BLaER1 treated with 17β-estradiol and CSF1 and Interleukin-3, amounts not matched to agents 10 nM and 100 nM (cell line): ENCODE results near the gene RPA4.

Source experiments
- H3K27ac ChIP-seq, 11 experiments: shearing (Covaris generic); formaldehyde crosslinking; 2 replicates each; pipeline ENCODE4 v1.8.1; 2022
- H3K27me3 ChIP-seq, 11 experiments: shearing (Covaris generic); formaldehyde crosslinking; 2 replicates each; pipeline ENCODE4 v1.8.1; 2022
- H3K36me3 ChIP-seq, 11 experiments: shearing (Covaris generic); formaldehyde crosslinking; 2 replicates each; pipeline ENCODE4 v1.8.1; 2022
- H3K4me1 ChIP-seq, 10 experiments: shearing (Covaris generic); formaldehyde crosslinking; 2 replicates each; pipeline ENCODE4 v1.8.1; 2022
- H3K4me2 ChIP-seq, 11 experiments: shearing (Covaris generic); formaldehyde crosslinking; 2 replicates each; pipeline ENCODE4 v1.8.1; 2022
- H3K4me3 ChIP-seq, 10 experiments: shearing (Covaris generic); formaldehyde crosslinking; 2 replicates each; pipeline ENCODE4 v1.8.1; 2022
- H3K9ac ChIP-seq, 11 experiments: shearing (Covaris generic); formaldehyde crosslinking; 2 replicates each; pipeline ENCODE4 v1.8.1; 2022
- H3K9me3 ChIP-seq, 11 experiments: shearing (Covaris generic); formaldehyde crosslinking; replicated peaks in 1 of 11; 2 replicates each; pipeline ENCODE4 v1.8.1; 2022
- H4K20me1 ChIP-seq, 11 experiments: shearing (Covaris generic); formaldehyde crosslinking; 2 replicates each; pipeline ENCODE4 v1.8.1; 2022
- Cebpa-rat ChIP-seq, 11 experiments: shearing (Covaris generic); IDR thresholded peaks; 2 replicates each; pipeline ENCODE4 v1.8.1; 2022

RPA4 gene

DNA sequence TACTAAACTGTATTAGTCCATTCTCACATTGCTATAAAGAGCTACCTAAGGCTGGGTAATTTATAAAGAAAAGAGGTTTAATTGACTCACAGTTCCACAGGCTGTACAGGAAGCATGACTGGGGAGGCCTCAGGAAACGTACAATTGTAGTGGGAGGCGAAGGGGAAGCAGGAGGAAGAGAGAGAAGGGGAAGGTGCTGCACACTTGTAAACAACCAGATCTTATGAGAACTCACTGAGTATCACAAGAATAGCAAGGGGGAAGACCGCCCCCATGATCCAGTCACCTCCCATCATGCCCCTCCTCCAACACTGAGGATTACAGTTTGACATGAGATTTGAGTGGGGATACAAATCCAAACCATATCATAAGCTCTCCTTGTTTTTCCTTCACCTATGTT is 40.9 kb downstream of the RPA4 start:
- TF ChIP-seq Cebpa-rat (IDR thresholded peaks at IDR 0.05): no peak
- Histone ChIP-seq H3K9ac (no peak overlapping the region), H3K4me3 (no peak overlapping the region), H3K36me3 (peaks cover 0 to 9% (median 0%) of the 10 kb centered on the region in 11 experiments; a peak in 2 of 22 replicates), H3K27me3 (peaks cover 76 to 98% (median 81%) of the 10 kb centered on the region in 11 experiments), H3K27ac (0 out of 22 replicates have a peak overlapping the region, but pooled peaks of 2 of the 11 experiments have one; percentile 4 to 24), H3K4me1 (peaks cover 0 to 14% (median 4%) of the 10 kb centered on the region in 10 experiments; a peak in 6 of 20 replicates), H3K4me2 (peak overlapping the region in 6 of 11 experiments; percentile 6 to 39 (median 16); a peak in 7 of 22 replicates), H4K20me1 (peaks cover 0 to 9% (median 0%) of the 10 kb centered on the region in 11 experiments; a peak in 1 of 22 replicates), H3K9me3 (0 out of 22 replicates have a peak, but pooled peaks cover 0 to 3% (median 0%) of the 10 kb centered on the region in 11 experiments)

DNA sequence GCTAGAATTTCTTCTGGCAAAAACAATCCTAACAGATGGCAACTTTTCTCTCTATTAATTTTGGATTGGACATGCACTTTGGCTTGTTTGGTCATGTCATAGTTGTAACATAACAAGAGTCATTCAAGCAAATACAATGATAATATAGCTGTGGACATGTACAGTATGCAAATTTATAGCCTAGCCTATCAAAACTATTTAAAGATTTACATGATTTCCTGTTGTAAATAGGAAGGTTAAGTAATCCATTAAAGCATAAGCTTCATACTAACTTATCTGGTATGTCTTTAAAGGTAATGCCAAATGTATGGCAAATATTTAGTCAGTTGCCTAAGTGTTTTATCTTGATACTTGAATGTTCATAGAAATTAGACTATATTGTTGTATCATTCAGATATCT is 45.3 kb downstream of the RPA4 start:
- Histone ChIP-seq H3K4me2 (no peak overlapping the region), H3K9ac (no peak overlapping the region), H3K4me1 (peaks cover 0 to 9% (median 4%) of the 10 kb centered on the region in 10 experiments; a peak in 6 of 20 replicates), H3K9me3 (0 out of 22 replicates have a peak, but pooled peaks cover 0 to 3% (median 0%) of the 10 kb centered on the region in 11 experiments), H3K27me3 (peaks cover 64 to 96% (median 82%) of the 10 kb centered on the region in 11 experiments), H3K27ac (no peak overlapping the region), H4K20me1 (no peaks in the 10 kb centered on the region; a peak in 2 of 22 replicates), H3K36me3 (peaks cover 0 to 5% (median 0%) of the 10 kb centered on the region in 11 experiments; a peak in 1 of 22 replicates), H3K4me3 (no peak overlapping the region)
- TF ChIP-seq Cebpa-rat (IDR thresholded peaks at IDR 0.05): no peak
